ENCODE measurements around the gene ANAPC10.

DNA sequence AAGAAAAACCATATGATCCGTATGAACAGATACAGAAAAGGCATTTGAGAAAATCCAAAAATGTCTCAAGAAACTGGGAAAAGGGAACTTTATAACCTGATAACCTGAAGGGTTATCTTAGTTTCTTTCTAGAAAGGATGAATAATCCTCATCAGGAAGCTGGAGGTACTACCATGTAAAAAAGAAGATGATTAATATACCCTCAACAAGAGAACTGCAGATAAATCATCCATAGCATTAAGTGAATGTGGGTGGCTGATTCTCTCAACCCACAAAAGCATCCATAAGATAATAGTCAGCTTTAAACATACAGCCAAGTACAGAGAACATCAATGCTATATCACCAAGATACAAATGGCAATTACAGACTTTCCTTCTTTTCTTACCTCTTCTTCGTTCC, 26.4 kb downstream of the ANAPC10 start:
- TF ChIP-seq CTCF (conservative IDR thresholded peaks at IDR 0.05) (no peak), ZFX (IDR thresholded peaks at IDR 0.05) (no peak)
